Upper lobe of left lung (tissue), 4 donors: ENCODE measurements around the gene DNAH9.

ENCODE experiments used
- CTCF ChIP-seq, 6 experiments: fragments of 450-650 bp in 4 of 6; fragments of 200-600 bp in 2 of 6; sonication (generic) in 2 of 6; IDR thresholded peaks; one replicate each; pipeline ENCODE4 v1.5.1; 2016 to 2019; ENCODE audit warnings: antibody characterized with exemption in 6 of 6
- POLR2A ChIP-seq, 4 donors: fragments of 450-650 bp; IDR thresholded peaks; one replicate each; pipeline ENCODE4 v1.5.1; 2016 to 2017; ENCODE audit warnings: antibody characterized with exemption in 4 of 4, mild to moderate bottlenecking in 2 of 4
- POLR2AphosphoS5 ChIP-seq, 2 donors: sonication (generic); formaldehyde crosslinking; IDR thresholded peaks; one replicate each; pipeline ENCODE4 v1.5.1; 2017; ENCODE audit warnings: antibody characterized with exemption in 2 of 2

GRCh38 chr17:11813278-11813677 lies 215.0 kb downstream of the DNAH9 start:
- TF ChIP-seq CTCF (IDR thresholded peaks at IDR 0.05) (no peak), POLR2AphosphoS5 (IDR thresholded peaks at IDR 0.05) (no peak), POLR2A (IDR thresholded peaks at IDR 0.05) (no peak)
